ENCODE data around the gene CISH. TPM values are rescaled to one million over a fixed set of nuclear protein-coding genes. Genes with fewer than 3 reads are reported as not detected.

Gene CISH
- total and polyA plus RNA-seq, 2 donors from 2014 or later = 30.8 to 59.4 TPM

DNA sequence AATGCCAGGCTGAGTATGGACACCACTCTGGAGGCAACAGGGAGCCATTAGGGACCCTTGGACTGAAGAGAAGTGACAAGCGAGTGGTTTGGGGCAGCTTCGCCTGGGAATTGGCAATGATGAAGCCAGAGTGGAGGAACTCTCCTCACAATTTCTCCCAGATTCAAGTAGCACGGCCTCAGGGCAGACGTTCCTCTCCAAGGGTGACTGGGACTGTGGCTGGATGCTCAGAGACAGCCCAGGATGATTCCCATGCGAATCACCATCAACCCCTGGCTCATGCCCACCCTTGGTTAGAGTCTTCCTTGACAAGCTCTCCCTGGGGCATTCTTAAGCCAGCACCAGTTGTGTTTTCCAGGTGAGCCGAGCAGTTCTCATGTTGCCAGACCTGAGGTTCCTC is 46.8 kb upstream of the CISH start:
- Histone ChIP-seq H3K27ac (ENCODE audit: low read depth in 2 of 2, low read length in 2 of 2) (no peak overlapping the region), H3K9ac (ENCODE audit: low read length in 3 of 3) (no peak overlapping the region), H3K4me3 (ENCODE audit: low read length in 3 of 3) (no peak overlapping the region), H3K9me3 (ENCODE audit: control insufficient read depth in 2 of 3, insufficient read depth in 1 of 3, low read length in 3 of 3) (no peaks in the 10 kb centered on the region), H3K4me1 (ENCODE audit: control insufficient read depth in 2 of 3, insufficient read depth in 2 of 3, low read depth in 1 of 3, low read length in 3 of 3) (peaks cover 0 to 3% (median 0%) of the 10 kb centered on the region in 3 donors), H3K27me3 (ENCODE audit: control insufficient read depth, insufficient read depth, low read length) (no peaks in the 10 kb centered on the region), H3K36me3 (ENCODE audit: control insufficient read depth in 2 of 3, insufficient read depth in 3 of 3, low read length in 3 of 3) (no peaks in the 10 kb centered on the region)
- TF ChIP-seq, protein P1, sequence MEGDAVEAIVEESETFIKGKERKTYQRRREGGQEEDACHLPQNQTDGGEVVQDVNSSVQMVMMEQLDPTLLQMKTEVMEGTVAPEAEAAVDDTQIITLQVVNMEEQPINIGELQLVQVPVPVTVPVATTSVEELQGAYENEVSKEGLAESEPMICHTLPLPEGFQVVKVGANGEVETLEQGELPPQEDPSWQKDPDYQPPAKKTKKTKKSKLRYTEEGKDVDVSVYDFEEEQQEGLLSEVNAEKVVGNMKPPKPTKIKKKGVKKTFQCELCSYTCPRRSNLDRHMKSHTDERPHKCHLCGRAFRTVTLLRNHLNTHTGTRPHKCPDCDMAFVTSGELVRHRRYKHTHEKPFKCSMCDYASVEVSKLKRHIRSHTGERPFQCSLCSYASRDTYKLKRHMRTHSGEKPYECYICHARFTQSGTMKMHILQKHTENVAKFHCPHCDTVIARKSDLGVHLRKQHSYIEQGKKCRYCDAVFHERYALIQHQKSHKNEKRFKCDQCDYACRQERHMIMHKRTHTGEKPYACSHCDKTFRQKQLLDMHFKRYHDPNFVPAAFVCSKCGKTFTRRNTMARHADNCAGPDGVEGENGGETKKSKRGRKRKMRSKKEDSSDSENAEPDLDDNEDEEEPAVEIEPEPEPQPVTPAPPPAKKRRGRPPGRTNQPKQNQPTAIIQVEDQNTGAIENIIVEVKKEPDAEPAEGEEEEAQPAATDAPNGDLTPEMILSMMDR (IDR thresholded peaks at IDR 0.05; ENCODE audit: borderline replicate concordance, extremely low read depth, insufficient read depth) = no peak
- DNase-seq (peak in 1 of 5 donors; percentile 9), FAIRE-seq (no peak)
- intact Hi-C loops (cut with DNase I) = no loop called here

GRCh38 chr3:50657816-50658215 is 46.2 kb upstream of the CISH start:
- Histone ChIP-seq H3K27me3 (ENCODE audit: control insufficient read depth, insufficient read depth, low read length) (no peaks in the 10 kb centered on the region), H3K9me3 (ENCODE audit: control insufficient read depth in 2 of 3, insufficient read depth in 1 of 3, low read length in 3 of 3) (no peaks in the 10 kb centered on the region), H3K4me3 (ENCODE audit: low read length in 3 of 3) (no peak overlapping the region), H3K9ac (ENCODE audit: low read length in 3 of 3) (no peak overlapping the region), H3K4me1 (ENCODE audit: control insufficient read depth in 2 of 3, insufficient read depth in 2 of 3, low read depth in 1 of 3, low read length in 3 of 3) (peaks cover 0 to under 1% (median 0%) of the 10 kb centered on the region in 3 donors), H3K36me3 (ENCODE audit: control insufficient read depth in 2 of 3, insufficient read depth in 3 of 3, low read length in 3 of 3) (no peaks in the 10 kb centered on the region), H3K27ac (ENCODE audit: low read depth in 2 of 2, low read length in 2 of 2) (no peak overlapping the region)
- intact Hi-C loops (cut with DNase I) = no loop called here
- DNase-seq (no peak), FAIRE-seq (no peak)
- TF ChIP-seq, protein P1 (IDR thresholded peaks at IDR 0.05; ENCODE audit: borderline replicate concordance, extremely low read depth, insufficient read depth) = no peak

GRCh38 chr3:50657407-50657806 is 45.8 kb upstream of the CISH start:
- DNase-seq (no peak), FAIRE-seq (no peak)
- TF ChIP-seq, protein P1 (IDR thresholded peaks at IDR 0.05; ENCODE audit: borderline replicate concordance, extremely low read depth, insufficient read depth) = no peak

More at GRCh38 chr3:50657407-50657806, 45.8 kb upstream of the CISH start:
- intact Hi-C loops (cut with DNase I) = no loop called here
- Histone ChIP-seq H3K4me3 (ENCODE audit: low read length in 3 of 3) (no peak overlapping the region), H3K27me3 (ENCODE audit: control insufficient read depth, insufficient read depth, low read length) (no peaks in the 10 kb centered on the region), H3K9ac (ENCODE audit: low read length in 3 of 3) (no peak overlapping the region), H3K4me1 (ENCODE audit: control insufficient read depth in 2 of 3, insufficient read depth in 2 of 3, low read depth in 1 of 3, low read length in 3 of 3) (no peaks in the 10 kb centered on the region), H3K27ac (ENCODE audit: low read depth in 2 of 2, low read length in 2 of 2) (no peak overlapping the region), H3K36me3 (ENCODE audit: control insufficient read depth in 2 of 3, insufficient read depth in 3 of 3, low read length in 3 of 3) (no peaks in the 10 kb centered on the region), H3K9me3 (ENCODE audit: control insufficient read depth in 2 of 3, insufficient read depth in 1 of 3, low read length in 3 of 3) (no peaks in the 10 kb centered on the region)

Measured in kidney (tissue), 14 donors.